Esophagus (tissue), 2 donors: ENCODE measurements around the gene FLRT2. TPM values are rescaled to one million over a fixed set of nuclear protein-coding genes. Genes with fewer than 3 reads are reported as not detected.

Source experiments
- H3K27ac ChIP-seq, 2 donors: one replicate each; pipeline ENCODE4 v1.5.1; 2013; ENCODE audit warnings: low read depth in 2 of 2, mild to moderate bottlenecking in 2 of 2, inconsistent platforms in 1 of 2, low read length in 1 of 2, moderate library complexity in 1 of 2
- H3K27me3 ChIP-seq, 2 donors: one replicate each; pipeline ENCODE4 v1.6.1; 2013; ENCODE audit warnings: low read length in 2 of 2, control low read depth in 1 of 2, mild to moderate bottlenecking in 1 of 2; ENCODE audit not compliant: insufficient read depth in 2 of 2, control insufficient read depth in 1 of 2
- H3K36me3 ChIP-seq, 2 donors: one replicate each; pipeline ENCODE4 v1.6.1; 2013; ENCODE audit warnings: low read length in 1 of 2; ENCODE audit not compliant: control insufficient read depth in 2 of 2, insufficient read depth in 2 of 2
- H3K4me1 ChIP-seq, 2 donors: one replicate each; pipeline ENCODE4 v1.6.1; 2013; ENCODE audit warnings: low read length in 1 of 2; ENCODE audit not compliant: control insufficient read depth in 2 of 2, insufficient read depth in 2 of 2
- H3K4me3 ChIP-seq, 2 donors: one replicate each; pipeline ENCODE4 v1.5.1; 2013; ENCODE audit warnings: low read length in 2 of 2, mild to moderate bottlenecking in 2 of 2, low read depth in 1 of 2, moderate library complexity in 1 of 2
- H3K9me3 ChIP-seq, 2 donors: one replicate each; pipeline ENCODE4 v1.6.1; 2013; ENCODE audit warnings: mild to moderate bottlenecking in 2 of 2, low read depth in 1 of 2, low read length in 1 of 2, moderate library complexity in 1 of 2; ENCODE audit not compliant: control insufficient read depth in 2 of 2, insufficient read depth in 1 of 2
- WGBS, 2 donors: extraction: QIAGEN DNeasy Blood & Tissue Kit; methylation state at CpG; one replicate each; pipeline ENCODE4 v1.1.7; 2013; 5-methylcytosine and 5-hydroxymethylcytosine counted together
- polyA plus RNA-seq, 2 donors: library from polyadenylated mRNA; stranded (reverse); fragments of 200-250 nt; gene quantifications; one replicate each; pipeline ENCODE4 v1.2.3, GENCODE V29; 2013
- donor health status: healthy with polysubstance abuse.
- donor health status: Bipolar disorder and iron deficiency.

FLRT2 gene
- polyA plus RNA-seq, 2 donors = 0.98 to 2.1 TPM

- Histone ChIP-seq H3K4me3 (no peak overlapping the region), H3K9me3 (no peaks in the 10 kb centered on the region), H3K4me1 (no peaks in the 10 kb centered on the region), H3K27ac (no peak overlapping the region), H3K36me3 (no peaks in the 10 kb centered on the region), H3K27me3 (no peaks in the 10 kb centered on the region)
- WGBS, 2 donors = 65% methylated on average over 1 of the region's 1 CpG
These were observed 51.7 kb downstream of the FLRT2 start for GRCh38 chr14:85581691-85582090.

GRCh38 chr14:85583380-85583779 lies 53.4 kb downstream of the FLRT2 start:
- Histone ChIP-seq H3K4me1 (no peaks in the 10 kb centered on the region), H3K36me3 (no peaks in the 10 kb centered on the region), H3K4me3 (no peak overlapping the region), H3K27ac (no peak overlapping the region), H3K27me3 (no peaks in the 10 kb centered on the region), H3K9me3 (no peaks in the 10 kb centered on the region)
- 39 to 57% methylated on average over 5 of the region's 5 CpGs for WGBS, 2 donors

- H3K27me3 ChIP-seq = no peaks in the 10 kb centered on the region
- no peak overlapping the region for H3K27ac ChIP-seq
- WGBS, 2 donors = 77 to 80% methylated on average over 6 of the region's 6 CpGs
- H3K36me3 ChIP-seq = no peaks in the 10 kb centered on the region
- no peaks in the 10 kb centered on the region for H3K4me1 ChIP-seq
- H3K9me3 ChIP-seq = no peaks in the 10 kb centered on the region
- no peak overlapping the region for H3K4me3 ChIP-seq
These were observed 54.5 kb downstream of the FLRT2 start for GRCh38 chr14:85584481-85584880.

GRCh38 chr14:85587151-85587711 lies 57.3 kb downstream of the FLRT2 start:
- Histone ChIP-seq H3K27me3 (no peaks in the 10 kb centered on the region), H3K36me3 (no peaks in the 10 kb centered on the region), H3K4me1 (no peaks in the 10 kb centered on the region), H3K27ac (no peak overlapping the region), H3K4me3 (no peak overlapping the region), H3K9me3 (no peaks in the 10 kb centered on the region)
- WGBS, 2 donors = 33 to 43% methylated on average over 6 of the region's 6 CpGs

GRCh38 chr14:85590784-85591183 lies 60.8 kb downstream of the FLRT2 start:
- H3K4me3 ChIP-seq = no peak overlapping the region
- H3K36me3 ChIP-seq = no peaks in the 10 kb centered on the region
- H3K27me3 ChIP-seq = no peaks in the 10 kb centered on the region
- no peak overlapping the region for H3K27ac ChIP-seq
- H3K9me3 ChIP-seq = no peaks in the 10 kb centered on the region
- no peaks in the 10 kb centered on the region for H3K4me1 ChIP-seq

GRCh38 chr14:85594217-85594616 lies 64.3 kb downstream of the FLRT2 start:
- Histone ChIP-seq H3K4me3 (no peak overlapping the region), H3K36me3 (no peaks in the 10 kb centered on the region), H3K4me1 (no peaks in the 10 kb centered on the region), H3K27ac (no peak overlapping the region), H3K9me3 (no peaks in the 10 kb centered on the region), H3K27me3 (no peaks in the 10 kb centered on the region)
- WGBS, 2 donors = 78 to 82% methylated on average over 3 of the region's 3 CpGs

- Histone ChIP-seq H3K4me1 (no peaks in the 10 kb centered on the region), H3K27me3 (no peaks in the 10 kb centered on the region), H3K27ac (no peak overlapping the region), H3K36me3 (no peaks in the 10 kb centered on the region), H3K4me3 (no peak overlapping the region), H3K9me3 (no peaks in the 10 kb centered on the region)
- WGBS, 2 donors = 74 to 86% methylated on average over 10 of the region's 10 CpGs
These were observed 66.0 kb downstream of the FLRT2 start for GRCh38 chr14:85595981-85596380.

- Histone ChIP-seq H3K4me3 (no peak overlapping the region), H3K36me3 (no peaks in the 10 kb centered on the region), H3K27ac (no peak overlapping the region), H3K9me3 (no peaks in the 10 kb centered on the region), H3K27me3 (no peaks in the 10 kb centered on the region), H3K4me1 (no peaks in the 10 kb centered on the region)
- 78 to 93% methylated on average over 4 of the region's 4 CpGs for WGBS, 2 donors
These were observed 66.6 kb downstream of the FLRT2 start for GRCh38 chr14:85596562-85596961.

GRCh38 chr14:85597701-85598100 lies 67.8 kb downstream of the FLRT2 start:
- no peak overlapping the region for H3K27ac ChIP-seq
- H3K4me1 ChIP-seq = no peaks in the 10 kb centered on the region
- H3K9me3 ChIP-seq = no peaks in the 10 kb centered on the region
- H3K36me3 ChIP-seq = no peaks in the 10 kb centered on the region
- WGBS, 2 donors = 89 to 91% methylated on average over 3 of the region's 3 CpGs
- no peaks in the 10 kb centered on the region for H3K27me3 ChIP-seq
- H3K4me3 ChIP-seq = no peak overlapping the region

- H3K27me3 ChIP-seq = no peaks in the 10 kb centered on the region
- WGBS, 2 donors = 74 to 81% methylated on average over 5 of the region's 5 CpGs
- no peaks in the 10 kb centered on the region for H3K4me1 ChIP-seq
- no peak overlapping the region for H3K4me3 ChIP-seq
- no peaks in the 10 kb centered on the region for H3K9me3 ChIP-seq
- H3K27ac ChIP-seq = no peak overlapping the region
- H3K36me3 ChIP-seq = no peaks in the 10 kb centered on the region
These were observed 70.0 kb downstream of the FLRT2 start for GRCh38 chr14:85599939-85600338.
